ENCODE data around the gene CLINT1. TPM values are rescaled to one million over a fixed set of nuclear protein-coding genes. Genes with fewer than 3 reads are reported as not detected.

CLINT1 gene
- total RNA-seq, 4 donors from 2014 or later: 66.3 to 94.7 (median 77.9) TPM

- TF ChIP-seq CTCF (IDR thresholded peaks at IDR 0.05; ENCODE audit: low read depth): no peak
These were observed 34.0 kb upstream of the CLINT1 start for GRCh38 chr5:157892974-157893373.

- no peak for TF ChIP-seq CTCF (IDR thresholded peaks at IDR 0.05; ENCODE audit: low read depth)
These were observed 32.1 kb upstream of the CLINT1 start for GRCh38 chr5:157890836-157891597.

DNA sequence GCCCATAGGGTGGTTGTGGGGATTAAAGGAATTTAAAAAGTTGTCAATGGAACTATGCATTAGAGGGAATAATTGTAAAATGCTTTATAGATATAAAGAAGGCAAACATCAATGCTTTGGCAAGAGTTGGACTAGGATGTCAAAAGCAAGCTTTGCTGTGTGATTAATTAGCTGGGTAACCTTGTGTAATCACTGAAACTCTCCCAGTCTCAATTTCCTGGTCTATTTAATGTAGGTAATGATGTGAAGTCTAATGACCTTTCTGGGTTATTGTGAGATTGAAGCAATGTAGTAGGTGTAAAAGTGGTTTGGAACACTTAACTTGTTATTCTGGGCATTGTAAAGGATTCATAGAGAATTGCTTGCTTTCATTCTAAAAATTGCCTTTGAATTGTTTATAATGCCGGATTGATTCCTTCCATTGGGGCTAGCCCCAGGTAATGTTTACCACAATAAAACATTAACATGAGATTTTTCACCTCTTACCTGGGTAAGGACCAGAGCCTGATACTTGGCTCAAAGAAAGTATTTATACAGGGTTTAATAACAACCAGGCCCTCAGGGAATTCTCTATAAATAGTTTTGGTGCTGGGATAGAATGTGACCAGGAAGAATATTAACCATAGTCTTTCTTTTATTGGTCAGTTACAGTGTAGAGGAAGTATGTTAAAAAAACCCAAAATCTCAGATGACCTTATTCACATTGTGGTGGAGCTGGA is 30.0 kb upstream of the CLINT1 start:
- no peak for TF ChIP-seq CTCF (IDR thresholded peaks at IDR 0.05; ENCODE audit: low read depth)

DNA sequence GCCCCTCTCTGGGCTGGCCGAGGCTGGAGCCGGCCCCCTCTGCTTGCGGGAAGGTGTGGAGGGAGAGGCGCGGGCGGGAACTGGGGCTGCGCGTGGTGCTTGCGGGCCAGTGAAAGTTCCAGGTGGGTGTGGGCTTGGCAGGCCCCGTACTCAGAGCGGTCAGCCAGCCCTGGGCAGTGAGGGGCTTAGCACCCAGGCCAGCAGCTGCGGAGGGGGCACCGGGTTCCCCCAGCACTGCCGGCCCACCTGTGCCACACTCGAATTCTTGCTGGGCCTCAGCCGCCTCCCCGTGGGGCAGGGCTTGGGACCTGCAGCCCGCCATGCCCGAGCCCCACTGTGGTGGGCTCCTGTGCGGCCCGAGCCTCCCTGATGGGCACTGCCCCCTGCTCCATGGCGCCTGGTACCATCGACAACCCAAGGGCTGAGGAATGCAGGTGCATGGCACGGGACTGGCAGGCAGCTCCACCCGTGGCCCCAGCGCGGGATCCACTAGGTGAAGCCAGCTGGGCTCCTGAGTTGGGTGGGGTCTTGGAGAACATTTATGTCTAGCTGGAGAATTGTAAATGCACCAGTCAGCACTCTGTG is 27.9 kb upstream of the CLINT1 start:
- no peak for TF ChIP-seq CTCF (IDR thresholded peaks at IDR 0.05; ENCODE audit: low read depth)

- no peak for TF ChIP-seq CTCF (IDR thresholded peaks at IDR 0.05; ENCODE audit: low read depth)
These were observed 18.9 kb upstream of the CLINT1 start for GRCh38 chr5:157877821-157878220.

DNA sequence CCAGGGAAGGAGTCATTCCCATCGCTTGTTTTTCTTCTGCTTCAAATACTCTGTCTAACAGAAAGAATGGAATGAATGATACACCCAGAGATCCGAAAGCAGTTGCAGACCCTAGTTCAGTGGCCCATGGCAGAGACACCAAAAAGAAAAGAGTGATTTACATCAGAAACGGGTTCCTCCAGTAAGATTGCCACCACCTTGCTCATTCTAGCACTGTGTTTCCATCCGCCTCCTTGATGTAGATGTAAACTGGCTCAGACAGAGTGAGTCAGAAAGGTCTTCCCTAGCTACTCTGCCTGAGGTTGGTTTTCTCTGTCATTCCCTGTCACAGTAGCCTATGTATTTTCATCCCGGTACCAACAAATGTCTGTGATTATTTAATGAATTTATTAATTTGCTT is 15.9 kb upstream of the CLINT1 start:
- TF ChIP-seq CTCF (IDR thresholded peaks at IDR 0.05; ENCODE audit: low read depth): no peak

Measured in subcutaneous adipose tissue (tissue), 4 donors.